Spleen (tissue), 7 donors: ENCODE results near the gene RNF212.

Experiments
- POLR2AphosphoS5 ChIP-seq, 3 donors: sonication (generic); formaldehyde crosslinking; IDR thresholded peaks; one replicate each; pipeline ENCODE4 v1.5.1; 2017; ENCODE audit warnings: antibody characterized with exemption in 3 of 3
- TF ChIP-seq, protein P1 (sequence below), 11 experiments: fragments of 200-600 bp in 7 of 11; fragments of 450-650 bp in 4 of 11; sonication (generic) in 4 of 11; IDR thresholded peaks in 8 of 11; conservative IDR thresholded peaks in 3 of 11; 1 replicate in 7 of 11; 2 replicates in 4 of 11; pipeline versions ENCODE4 v1.4.0 to v1.8.0; 2016 to 2021; ENCODE audit warnings: antibody characterized with exemption in 11 of 11, inconsistent platforms in 4 of 11, mild to moderate bottlenecking in 1 of 11
- donor health status: DM: no; HTN: no; CAD: no; lungs with moderate emphysema.
- donor health status: DM: no; HTN: no; CAD: no.
- donor health status: DM: no; HTN: no; CAD: no.

DNA sequence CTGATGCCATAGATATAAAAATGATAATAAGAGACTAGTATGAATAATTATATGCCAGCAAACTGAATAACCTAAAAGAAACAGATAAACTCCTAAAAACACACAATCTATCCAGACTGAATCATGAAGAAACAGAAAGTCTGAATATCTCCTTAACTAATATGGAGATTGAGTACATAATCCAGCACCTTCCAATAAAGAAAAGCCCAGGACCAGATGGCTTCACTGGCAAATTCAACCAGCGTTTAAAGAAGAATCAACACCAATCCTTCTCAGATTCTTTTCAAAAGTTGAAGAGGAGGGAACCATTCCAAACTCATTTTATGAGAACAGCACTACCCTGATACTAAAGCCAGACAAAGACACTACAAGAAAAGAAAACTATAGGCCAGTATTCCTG is 26.5 kb upstream of the RNF212 start:
- TF ChIP-seq, protein P1, sequence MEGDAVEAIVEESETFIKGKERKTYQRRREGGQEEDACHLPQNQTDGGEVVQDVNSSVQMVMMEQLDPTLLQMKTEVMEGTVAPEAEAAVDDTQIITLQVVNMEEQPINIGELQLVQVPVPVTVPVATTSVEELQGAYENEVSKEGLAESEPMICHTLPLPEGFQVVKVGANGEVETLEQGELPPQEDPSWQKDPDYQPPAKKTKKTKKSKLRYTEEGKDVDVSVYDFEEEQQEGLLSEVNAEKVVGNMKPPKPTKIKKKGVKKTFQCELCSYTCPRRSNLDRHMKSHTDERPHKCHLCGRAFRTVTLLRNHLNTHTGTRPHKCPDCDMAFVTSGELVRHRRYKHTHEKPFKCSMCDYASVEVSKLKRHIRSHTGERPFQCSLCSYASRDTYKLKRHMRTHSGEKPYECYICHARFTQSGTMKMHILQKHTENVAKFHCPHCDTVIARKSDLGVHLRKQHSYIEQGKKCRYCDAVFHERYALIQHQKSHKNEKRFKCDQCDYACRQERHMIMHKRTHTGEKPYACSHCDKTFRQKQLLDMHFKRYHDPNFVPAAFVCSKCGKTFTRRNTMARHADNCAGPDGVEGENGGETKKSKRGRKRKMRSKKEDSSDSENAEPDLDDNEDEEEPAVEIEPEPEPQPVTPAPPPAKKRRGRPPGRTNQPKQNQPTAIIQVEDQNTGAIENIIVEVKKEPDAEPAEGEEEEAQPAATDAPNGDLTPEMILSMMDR (IDR thresholded peaks at IDR 0.05 in 8 of 11, conservative IDR thresholded peaks at IDR 0.05 in 3 of 11) = no peak
- TF ChIP-seq POLR2AphosphoS5 (IDR thresholded peaks at IDR 0.05) = no peak
